DMS114 treated with DMSO at 0.1 percent for 48 hours (cell line): ENCODE data around the gene BRD4.

Experiments used
- DNase-seq: peaks from one replicate; lab custom pipeline; 2025; ENCODE audit not compliant: unreplicated experiment; lab: John Stamatoyannopoulos, UW

BRD4 gene

DNA sequence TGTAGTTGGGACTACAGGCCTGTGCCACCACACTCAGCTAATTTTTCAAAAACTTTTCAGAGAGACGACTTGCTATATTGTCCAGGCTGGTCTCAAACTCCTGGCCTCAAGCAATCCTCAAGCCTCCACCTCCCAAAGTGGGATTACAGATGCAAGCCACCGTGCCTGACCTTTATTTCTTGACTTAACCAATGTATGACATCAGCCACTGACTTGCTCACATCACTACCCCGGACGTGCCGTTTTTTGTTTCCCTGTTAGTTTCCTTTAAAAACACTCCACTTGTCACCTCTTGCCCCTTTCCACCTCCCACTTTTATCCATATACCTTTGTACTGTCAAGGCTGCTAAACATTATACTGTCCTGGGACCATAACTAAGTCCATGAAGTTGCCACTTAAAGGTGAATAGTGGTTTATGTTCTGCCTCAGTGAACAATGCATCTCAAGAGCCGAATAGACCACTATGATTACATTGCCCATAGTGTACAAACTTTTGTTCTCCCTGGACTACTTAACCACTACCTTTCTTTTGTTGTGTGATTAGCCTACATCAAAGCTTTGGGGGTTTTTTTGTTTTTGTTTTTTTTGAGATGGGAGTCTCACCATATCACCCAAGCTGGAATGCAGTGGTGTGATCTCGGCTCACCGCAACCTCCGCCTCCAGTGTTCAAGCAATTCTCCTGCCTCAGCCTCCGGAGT is 97.8 kb downstream of the BRD4 start:
- DNase-seq = no peak

DNA sequence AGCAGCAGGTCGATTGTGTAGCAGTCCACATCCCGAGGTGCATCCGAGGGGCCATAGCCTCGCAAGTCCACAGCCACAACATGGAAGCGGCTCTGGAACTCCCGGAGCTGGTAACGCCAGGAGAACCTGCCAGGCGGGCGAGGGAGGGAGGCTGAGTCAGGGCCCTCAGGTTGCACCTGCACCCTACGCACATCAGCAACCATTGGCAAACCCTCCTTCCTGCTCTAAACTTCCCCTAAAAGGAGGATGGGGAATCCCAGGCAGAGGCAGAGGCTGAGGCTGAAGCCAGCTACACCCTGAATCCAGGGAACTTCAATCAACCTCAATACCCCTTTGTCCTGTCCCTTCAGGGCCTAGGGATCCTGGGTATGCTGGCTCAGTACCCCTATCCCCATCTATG is 101.1 kb downstream of the BRD4 start:
- DNase-seq = no peak

DNA sequence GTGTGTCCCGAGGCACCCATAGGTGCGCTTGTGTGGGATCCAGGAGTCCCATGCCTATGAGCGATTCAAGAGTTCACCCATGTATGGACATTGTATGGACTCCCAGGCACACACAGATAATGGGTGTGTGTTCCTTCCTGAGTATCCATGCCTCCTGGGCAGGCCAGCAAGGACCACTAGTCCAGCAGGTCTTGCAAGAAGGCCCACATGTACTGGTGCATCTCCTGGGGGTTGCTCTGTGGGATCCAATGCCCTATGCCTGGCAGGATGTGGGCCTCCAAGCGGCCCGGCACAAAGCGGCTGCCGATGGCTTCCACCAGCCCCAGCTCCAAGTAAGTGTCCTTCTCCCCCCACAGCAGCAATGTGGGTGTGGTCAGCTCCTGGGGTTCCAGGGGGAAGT is 105.1 kb downstream of the BRD4 start:
- DNase-seq = no peak

- no peak for DNase-seq
Measured at GRCh38 chr19:15225760-15226159, 106.6 kb downstream of the BRD4 start.

DNA sequence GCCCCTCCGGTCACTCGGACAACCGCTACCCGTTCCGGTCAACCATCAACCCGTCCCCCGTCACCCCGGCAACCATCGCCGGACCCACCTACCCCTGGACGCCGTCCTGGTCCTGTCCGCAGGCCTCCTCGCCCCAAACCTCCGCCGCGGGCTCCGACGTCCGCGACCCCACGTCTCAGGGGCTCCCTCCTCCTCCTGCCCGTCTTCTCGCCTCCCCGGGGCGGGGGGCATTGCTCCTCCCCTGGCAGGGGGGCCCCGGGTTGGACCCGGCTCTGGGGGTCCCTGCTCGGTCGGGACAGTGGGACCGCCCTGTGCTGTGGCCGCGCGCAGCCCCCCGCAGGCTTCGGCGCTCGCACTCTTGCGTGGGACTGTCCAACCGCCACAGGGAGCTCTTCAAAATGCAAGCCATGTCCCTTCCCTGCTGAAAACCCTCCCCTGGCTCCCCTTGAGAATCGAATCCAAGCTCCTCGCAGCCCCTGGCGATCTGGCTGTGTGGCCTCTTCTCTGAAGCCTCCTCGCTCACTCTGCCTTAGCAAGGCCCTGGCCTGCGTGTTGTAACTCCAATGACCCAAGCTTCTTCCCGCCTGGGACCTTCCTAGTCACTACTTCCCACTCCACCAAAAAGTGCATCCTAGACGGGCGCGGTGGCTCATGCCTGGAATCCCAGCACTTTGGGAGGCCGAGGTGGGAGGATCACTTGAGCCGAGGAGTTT is 108.5 kb downstream of the BRD4 start:
- no peak for DNase-seq

GRCh38 chr19:15222738-15223648 is 109.3 kb downstream of the BRD4 start:
- peak; percentile 97 for DNase-seq

GRCh38 chr19:15220833-15221232 is 111.5 kb downstream of the BRD4 start:
- no peak for DNase-seq

DNA sequence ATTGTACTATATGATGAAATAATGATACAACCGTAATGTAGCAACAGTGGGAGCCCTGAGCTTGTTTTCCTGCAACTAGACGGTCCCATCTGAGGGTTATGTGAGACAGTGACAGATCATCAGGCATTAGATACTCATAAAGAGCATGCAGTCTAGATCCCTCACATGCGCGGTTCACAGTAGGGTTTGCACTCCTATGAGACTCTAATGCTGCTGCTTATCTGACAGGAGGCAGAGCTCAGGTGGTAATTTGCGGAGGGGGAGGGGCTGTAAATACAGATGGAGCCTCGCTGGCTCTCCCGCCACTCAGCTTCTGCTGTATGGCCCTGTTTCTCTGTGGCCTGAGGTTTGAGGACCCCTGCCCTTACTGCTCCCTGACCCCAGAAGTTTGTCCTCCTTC is 113.8 kb downstream of the BRD4 start:
- no peak for DNase-seq

DNA sequence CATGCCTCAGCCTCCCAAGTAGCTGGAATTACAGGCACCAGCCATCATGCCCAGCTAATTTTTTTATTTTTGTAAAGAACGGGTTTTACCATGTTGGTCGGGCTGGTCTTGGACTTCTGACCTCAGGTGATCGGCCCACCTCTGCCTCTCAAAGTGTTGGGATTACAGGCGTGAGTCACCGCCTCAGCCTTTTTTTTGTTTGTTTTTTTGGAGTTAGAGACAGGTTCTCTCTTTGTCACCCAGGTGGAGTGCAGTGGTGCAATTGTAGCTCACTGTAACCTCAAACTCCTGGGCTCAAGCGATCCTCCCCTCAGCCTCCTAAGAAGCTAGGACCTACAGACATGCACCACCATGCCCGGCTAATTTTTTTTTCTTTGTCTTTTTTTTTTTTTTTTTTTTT is 116.0 kb downstream of the BRD4 start:
- DNase-seq = no peak

- DNase-seq = no peak
Measured at GRCh38 chr19:15213715-15214381, 118.5 kb downstream of the BRD4 start.

- no peak for DNase-seq
Measured at GRCh38 chr19:15212711-15213110, 119.6 kb downstream of the BRD4 start.

DNA sequence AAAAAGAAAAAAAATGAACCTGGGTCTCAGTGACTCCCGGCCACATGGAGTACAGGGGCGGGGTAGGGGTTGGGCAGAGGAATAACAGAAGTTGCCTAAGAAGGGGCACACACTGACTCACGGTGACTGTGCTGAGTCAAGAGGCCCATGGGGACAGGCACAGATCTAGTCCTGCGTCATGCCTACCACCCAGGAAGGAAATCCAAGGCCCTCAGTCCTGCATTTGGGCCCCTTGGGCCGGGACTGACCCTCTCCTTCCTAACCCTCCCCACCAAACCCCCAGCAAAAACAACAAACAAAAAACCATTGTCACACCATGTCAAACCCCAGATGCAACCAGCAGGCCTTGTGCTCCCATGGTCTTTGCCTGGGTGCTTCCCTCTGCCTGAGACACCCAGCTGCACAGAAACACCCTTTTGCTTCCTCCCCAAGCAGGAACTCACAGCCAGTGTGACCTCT is 122.0 kb downstream of the BRD4 start:
- DNase-seq = no peak

- no peak for DNase-seq
Measured at GRCh38 chr19:15201374-15202023, 130.8 kb downstream of the BRD4 start.

GRCh38 chr19:15200553-15201364 is 131.6 kb downstream of the BRD4 start, which contains the start of gene NOTCH3:
TSS of gene NOTCH3 (minus strand) at chr19:15200995. CDS start at chr19:15200905, 90 bp downstream.
- DNase-seq = no peak

- no peak for DNase-seq
Measured at GRCh38 chr19:15199661-15200552, 132.4 kb downstream of the BRD4 start.

DNA sequence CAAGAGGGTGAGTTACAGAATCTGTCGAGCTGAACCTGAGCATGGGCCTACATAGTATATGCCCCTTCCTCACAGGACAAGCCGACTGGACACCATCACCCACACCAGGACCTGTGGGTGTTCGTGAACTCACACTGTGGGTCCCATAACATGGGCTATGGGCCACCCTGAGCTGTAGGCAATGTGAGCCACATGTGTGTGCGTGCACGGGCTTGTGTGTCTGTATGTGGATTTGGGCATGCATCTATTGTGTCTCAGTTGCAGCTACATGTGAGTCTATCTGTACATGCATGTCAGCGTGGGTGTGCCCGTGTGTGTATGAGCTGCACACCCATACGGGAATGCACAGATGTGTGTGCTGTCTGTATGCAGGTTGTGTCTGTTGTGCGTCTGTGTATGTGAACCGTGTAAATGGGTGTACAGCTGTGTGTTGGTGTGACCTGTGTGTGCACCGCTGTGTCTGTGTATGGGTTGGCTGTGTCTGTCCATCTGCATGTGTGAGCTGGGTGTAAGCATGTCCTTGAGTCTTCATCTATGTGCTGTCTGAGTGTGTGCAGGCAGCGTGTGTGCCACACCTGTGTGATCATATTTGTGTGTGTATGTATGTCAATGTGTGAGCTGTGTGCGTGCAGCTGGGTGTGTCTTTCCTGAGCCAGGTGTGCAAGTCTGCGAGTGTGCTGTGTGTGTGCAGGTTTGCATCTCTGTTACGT is 133.2 kb downstream of the BRD4 start:
- no peak for DNase-seq

GRCh38 chr19:15197942-15198341 is 134.4 kb downstream of the BRD4 start:
- DNase-seq = no peak
